Activated CD4-positive, alpha-beta T cell treated with anti-CD3 and anti-CD28 coated beads, Interleukin-2, amount 50 U/mL, for 48 hours (primary cell): ENCODE measurements around the gene KYAT1.

Experiments used
- DNase-seq, 2 experiments: peaks; one replicate each; pipeline ENCODE4 v3.0.0-alpha.2; 2020

Gene KYAT1

DNA sequence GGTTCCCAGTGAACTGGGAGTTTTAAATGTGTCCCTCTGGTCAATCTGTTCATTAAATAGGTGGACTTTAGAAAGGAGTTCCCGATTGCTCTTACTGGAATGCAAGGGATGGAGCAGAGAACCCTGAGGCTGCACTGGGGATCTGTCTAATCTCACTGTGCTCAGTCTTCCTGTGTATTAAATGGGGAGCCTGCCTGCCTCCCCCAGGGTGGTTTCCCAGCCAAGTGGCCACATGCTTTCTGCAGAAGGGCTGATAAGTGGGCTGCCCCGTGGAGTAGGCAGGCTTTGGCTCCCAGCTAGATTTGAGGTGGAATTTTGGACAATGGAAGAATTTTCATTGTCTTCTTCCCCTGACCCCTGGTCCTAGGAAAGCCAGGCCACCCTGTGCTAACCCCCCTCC lies 25.0 kb upstream of the KYAT1 start:
- no peak for DNase-seq

DNA sequence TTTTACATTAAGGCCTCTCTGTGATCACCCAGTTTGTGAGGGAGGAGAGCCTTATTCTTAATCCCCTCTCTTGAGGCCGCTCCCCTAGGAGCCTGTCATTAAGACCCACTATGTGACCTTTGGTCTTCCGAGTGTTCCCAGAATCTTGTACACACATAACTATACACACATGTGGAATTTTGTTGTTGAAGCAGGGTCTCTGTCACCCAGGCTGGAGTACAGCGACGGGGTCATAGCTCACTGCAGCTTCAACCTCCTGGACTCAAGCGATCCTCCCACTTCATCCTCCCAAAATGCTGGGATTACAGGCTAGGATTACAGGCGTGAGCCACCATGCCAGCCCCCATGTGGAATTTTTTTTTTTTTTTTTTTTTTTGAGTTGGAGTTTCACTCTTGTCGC lies 24.2 kb upstream of the KYAT1 start:
- no peak for DNase-seq

GRCh38 chr9:128903871-128904620 lies 22.3 kb upstream of the KYAT1 start:
- DNase-seq = peak in 1 of 2 experiments; percentile 31

GRCh38 chr9:128903079-128903461 lies 21.3 kb upstream of the KYAT1 start:
- no peak for DNase-seq

- DNase-seq = peak; percentile 84 to 86
These were observed 20.8 kb upstream of the KYAT1 start for GRCh38 chr9:128902351-128903078.

- peak in 1 of 2 experiments; percentile 18 for DNase-seq
These were observed 20.1 kb upstream of the KYAT1 start for GRCh38 chr9:128901822-128902221.

DNA sequence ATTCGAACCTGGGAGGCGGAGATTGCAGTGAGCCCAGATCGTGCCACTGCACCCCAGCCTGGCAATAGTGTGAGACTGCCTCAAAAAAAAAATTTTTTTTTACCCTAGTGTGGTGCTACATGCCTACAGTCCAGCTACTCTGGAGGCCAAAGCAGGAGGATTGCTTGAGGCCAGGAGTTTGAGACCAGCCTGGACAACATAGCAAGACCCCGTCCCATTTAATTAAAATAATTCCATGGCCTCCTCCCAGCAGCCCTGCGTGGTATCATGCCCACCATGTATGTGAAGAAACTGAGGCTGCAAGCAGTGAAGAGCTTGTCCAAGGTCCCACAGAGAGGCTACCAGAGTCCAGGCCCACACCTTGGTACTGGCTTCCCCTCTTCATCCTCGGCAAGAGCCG lies 19.6 kb upstream of the KYAT1 start:
- no peak for DNase-seq

GRCh38 chr9:128899566-128900322 lies 18.0 kb upstream of the KYAT1 start:
- peak in 1 of 2 experiments; percentile 46 for DNase-seq

DNA sequence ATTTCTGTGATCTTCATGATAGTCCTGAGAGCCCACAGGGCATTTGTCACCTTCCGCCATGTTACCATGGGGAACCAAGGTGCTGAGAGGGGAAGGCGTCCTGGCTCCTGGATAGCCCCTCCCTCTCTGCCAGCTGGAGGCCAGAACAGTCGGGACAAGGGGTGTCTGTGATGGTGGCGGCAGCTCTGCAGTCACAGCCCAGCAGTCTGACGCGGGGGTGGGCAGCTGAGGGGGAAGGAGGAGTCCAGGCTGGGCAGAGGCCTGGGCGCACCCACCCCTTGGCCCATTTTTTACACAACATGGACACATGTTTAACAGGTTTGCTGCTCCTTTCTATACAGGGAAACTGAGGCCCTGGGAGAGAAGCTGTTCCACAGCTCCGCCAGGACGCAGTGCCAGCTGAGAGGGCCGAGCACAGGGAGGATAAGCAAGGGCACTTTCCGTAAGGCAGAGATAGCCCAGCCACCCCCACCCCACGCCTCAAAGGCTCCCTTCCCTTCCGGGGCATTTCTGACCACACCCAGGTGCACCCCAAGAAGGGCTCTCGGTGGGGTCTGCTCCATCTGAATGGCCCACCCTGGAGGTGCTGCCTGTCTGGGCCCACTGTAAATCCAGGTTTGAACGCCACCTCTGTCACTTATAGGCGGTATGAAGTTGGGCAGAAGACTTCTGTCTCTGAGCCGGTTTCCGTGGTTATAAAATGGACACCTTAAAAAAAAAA lies 17.3 kb upstream of the KYAT1 start:
- no peak for DNase-seq

DNA sequence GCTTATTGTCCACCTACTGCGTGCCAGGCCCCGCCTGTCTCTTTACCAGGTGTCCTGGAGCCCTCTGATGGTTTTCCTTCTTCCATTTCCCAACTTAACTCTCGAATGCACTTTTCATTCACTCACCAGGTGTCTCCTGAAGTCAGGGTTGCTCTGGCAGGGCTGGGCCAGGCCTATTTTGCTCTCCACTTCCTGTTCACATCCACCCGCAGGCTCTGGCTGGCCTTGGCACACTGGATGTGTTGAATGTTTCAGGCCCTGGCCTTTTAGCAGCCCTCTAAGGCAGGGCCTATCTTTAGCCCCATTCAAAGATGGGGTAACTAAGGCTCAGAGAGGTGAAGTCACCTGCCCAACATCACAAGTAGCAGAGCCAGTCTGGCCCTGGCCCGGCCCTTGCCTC lies 16.6 kb upstream of the KYAT1 start:
- no peak for DNase-seq

DNA sequence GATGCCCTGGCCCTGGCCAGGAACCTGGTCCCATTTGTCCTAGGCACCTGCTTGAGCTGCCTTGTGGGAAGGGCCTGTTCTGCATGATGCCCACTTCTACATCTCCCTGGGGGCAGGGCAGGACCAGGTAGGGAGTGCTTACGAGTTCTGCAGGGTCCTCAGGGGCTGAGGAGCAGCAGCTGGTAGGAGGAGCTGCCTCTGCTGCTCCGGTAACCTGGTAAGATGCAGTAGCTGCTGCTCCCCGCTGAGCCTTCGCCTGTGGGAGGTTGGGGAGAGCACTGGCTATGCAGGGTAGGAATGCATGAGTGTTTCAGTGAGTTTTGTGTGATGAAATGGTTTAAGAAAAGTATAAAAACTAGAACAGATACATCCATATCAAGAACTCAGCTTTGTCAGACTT lies 13.8 kb upstream of the KYAT1 start:
- no peak for DNase-seq

- no peak for DNase-seq
These were observed 13.0 kb upstream of the KYAT1 start for GRCh38 chr9:128894764-128895163.

GRCh38 chr9:128893354-128893753 lies 11.6 kb upstream of the KYAT1 start:
- no peak for DNase-seq

DNA sequence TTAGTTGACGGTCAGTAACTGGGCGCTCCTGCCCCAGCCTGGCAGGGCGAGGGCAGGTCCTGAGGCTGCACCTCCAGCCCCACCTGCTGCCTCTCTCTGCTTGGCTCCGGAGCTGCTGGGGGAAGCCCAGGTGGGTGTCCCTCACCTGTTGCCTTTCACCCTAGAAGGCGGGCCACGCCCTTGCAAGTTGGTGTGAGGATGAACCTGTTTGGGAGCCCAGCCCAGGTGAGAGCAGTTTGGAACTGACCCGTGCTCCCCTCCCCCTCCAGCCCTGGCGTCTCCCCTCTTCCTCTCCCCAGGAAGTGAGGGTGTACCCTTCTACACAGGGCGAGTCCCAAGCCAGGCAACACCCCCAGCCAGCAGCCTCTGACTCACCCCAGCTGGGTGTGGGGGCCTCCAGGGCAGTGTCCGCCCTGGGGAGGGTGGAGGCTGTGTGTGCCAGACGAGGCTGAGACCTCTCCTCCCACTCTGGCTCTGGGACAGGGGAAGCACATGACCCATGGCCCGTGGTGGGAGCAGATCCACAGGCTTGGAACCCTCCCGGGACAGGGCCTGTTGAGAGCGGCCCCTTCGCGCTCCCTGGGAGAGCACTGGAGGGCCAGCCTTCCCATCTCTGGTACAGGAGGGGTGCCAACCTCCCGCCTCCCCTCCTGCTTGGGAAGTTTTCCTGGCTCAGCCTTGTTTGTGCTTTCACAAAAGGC lies 10.6 kb upstream of the KYAT1 start:
- DNase-seq = no peak

DNA sequence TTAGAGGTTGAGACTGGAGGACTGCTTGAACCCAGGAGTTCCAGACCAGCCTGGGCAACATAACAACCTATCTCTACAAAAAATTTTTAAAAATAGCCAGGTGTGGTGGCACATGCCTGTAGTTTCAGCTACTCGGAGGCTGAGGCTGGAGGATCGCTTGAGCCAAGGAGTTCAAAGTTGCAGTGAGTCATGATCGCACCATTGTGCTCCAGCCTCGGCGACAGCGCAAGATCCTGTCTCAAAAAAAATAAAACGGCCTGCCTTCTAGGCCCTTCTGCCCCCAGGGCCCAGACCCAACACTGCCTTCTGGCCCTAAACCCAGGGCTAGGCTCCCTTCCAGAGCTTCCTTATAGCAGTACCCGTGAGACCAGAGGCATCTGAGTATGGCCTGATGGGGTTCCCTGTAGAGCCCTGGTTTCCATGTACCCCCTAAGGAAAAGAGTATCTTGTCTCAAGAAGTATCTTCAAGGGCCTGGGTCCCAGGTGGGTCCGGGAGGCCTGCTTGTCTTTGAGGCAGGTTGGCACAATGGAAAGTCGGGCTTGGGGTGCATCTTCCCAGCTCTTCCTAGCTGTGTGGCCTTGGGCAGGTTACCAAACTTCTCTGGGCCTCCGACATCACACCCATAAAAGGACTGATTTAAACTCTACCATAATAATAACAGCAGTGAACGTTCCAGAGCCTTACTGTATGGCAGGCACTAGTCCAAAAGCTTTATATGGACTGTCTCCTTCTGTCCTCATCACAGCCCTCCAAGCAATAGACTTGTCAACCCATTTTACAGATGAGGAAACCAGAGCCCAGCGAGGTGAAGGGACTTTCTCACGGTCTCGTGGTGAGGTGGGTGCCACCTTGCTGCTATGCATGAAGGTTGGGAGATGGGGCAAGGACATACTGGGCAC lies 9.8 kb upstream of the KYAT1 start:
- no peak for DNase-seq

GRCh38 chr9:128887914-128888350 lies 6.2 kb upstream of the KYAT1 start:
- DNase-seq = no peak

- no peak for DNase-seq
These were observed 5.3 kb upstream of the KYAT1 start for GRCh38 chr9:128887049-128887448.

- no peak for DNase-seq
These were observed 4.6 kb upstream of the KYAT1 start for GRCh38 chr9:128886211-128886891.

DNA sequence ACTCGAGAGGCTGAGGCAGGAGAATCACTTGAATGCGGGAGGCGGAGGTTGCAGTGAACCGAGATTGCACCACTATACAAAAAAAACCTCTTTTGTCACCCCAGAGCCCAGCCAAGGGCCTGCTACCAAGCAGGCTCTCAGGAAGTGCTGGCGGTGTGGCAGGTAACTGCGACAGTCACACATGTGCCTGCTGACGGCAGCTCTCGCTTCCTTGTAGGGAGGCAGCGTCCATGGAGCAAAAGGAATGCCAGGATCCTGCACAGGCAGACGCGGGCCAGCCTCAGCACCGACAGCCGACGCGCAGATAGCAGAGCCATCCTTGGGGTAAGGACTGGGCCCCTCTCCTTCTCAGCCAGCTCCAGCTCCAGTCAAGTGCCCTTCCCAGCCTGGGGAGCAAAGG lies 4.0 kb upstream of the KYAT1 start:
- DNase-seq = no peak

DNA sequence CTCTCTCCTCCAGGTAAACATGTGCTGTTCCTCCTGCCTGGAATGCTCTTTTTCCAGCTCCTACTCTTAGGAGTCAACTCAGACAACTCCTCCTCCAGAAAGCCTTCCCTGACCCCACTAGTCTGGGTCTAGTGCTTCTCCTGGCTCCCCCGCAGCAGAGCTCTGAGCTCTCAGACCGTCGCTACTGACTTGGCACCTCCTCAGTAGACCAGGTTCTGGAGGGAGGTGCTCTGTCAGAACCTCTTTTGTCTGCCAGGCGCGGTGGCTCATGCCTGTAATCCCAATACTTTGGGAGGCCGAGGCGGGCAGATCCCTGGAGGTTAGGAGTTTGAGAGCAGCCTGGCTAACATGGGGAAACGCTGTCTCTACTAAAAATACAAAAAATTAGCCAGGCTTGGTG lies 3.6 kb upstream of the KYAT1 start:
- DNase-seq = no peak

DNA sequence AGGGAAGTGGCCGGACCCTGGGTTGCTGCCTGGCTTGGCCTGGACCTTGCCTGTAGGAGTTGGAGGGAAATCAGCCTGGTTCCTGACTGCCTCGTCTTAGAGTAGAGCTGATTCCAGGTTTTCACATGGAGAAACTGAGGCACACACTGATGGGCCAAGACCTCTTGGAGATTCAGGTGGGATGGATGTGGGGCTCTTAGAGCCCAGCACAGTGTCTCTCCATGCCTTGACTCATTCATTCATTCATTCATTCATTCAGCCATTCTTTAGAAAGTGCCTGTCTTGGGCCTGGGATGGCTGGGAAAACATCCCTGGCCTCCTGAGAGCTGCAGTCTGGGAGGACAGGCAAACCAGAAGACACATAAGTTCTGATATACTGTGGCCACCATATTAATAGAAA lies 2.4 kb upstream of the KYAT1 start:
- no peak for DNase-seq
